Stimulated activated CD4-positive, alpha-beta T cell treated with anti-CD3 and anti-CD28 coated beads, Interleukin-1b, Interleukin-23, amount 100 ng/mL, for 48 hours (primary cell): ENCODE data around the gene LCNL1.
A peak's percentile ranks its signal among the peaks of the same experiment; 100 is the strongest.

Source experiments
- DNase-seq: peaks from one replicate; pipeline ENCODE4 v3.0.0-alpha.2; 2020

The LCNL1 gene

DNA sequence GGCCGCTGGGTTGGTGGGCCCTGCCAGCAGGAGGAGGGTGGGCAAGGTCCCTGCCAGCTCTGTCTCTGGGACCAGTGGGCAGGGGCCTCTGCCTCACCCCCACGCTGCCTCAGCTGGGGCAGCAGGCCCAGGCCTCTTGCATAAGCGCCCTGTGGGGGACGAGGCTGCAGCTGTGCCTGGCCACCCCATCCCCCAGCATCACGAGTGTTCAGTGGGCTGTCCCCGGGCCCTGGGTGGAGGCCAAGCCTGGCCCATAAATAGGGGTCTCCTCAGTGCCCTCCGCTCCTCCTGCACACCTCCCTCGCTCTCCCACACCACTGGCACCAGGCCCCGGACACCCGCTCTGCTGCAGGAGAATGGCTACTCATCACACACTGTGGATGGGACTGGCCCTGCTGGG, 5.6 kb upstream of the LCNL1 start, which contains the start of gene PTGDS:
Gene PTGDS (plus strand): TSS at position 282 of the 400 bp plus-strand sequence. CDS start 75 bp downstream, at position 357.
- no peak for DNase-seq

- DNase-seq: no peak
Measured at GRCh38 chr9:136977649-136978072, 5.1 kb upstream of the LCNL1 start.

DNA sequence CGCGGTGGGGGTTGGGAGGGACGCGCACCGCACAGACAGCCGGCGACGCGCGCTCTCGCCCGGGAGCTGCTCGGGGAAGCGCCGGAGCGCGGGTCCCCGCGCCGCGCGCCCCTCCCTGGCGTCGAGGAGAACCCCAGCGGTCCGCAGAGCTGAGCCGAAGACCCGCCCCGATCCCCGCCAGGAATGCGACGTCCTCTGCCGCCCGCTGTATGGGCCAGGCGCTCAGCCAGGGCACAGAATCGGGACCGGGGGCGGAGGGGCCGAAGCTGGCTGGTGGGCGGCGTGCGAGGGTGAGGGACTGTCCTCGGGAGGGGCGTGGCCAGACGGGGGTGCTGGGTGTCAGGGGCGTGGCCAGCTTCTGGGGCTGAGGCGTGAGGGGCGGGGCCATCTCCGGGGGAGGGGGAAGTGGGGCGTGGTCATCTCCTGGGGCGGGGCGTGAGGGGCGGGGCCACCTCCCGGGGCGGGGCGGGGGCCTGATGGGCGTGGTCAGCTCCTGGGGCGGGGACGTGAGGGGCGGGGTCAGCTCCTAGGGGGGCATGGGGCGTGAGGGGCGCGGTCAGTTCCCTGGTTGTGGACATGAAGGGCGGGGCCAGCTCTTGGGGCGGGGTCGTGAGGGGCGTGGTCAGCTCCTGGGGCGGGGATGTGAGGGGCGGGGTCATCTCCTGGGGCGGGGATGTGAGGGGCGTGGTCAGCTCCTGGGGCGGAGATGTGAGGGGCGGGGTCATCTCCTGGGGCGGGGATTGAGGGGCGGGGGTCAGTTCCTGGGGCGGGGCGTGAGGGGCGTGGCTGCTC, 4.5 kb upstream of the LCNL1 start:
- peak; percentile 73 for DNase-seq

- no peak for DNase-seq
Measured at GRCh38 chr9:136978865-136979544, 3.8 kb upstream of the LCNL1 start.

- no peak for DNase-seq
Measured at GRCh38 chr9:136979769-136980587, 2.8 kb upstream of the LCNL1 start.

DNA sequence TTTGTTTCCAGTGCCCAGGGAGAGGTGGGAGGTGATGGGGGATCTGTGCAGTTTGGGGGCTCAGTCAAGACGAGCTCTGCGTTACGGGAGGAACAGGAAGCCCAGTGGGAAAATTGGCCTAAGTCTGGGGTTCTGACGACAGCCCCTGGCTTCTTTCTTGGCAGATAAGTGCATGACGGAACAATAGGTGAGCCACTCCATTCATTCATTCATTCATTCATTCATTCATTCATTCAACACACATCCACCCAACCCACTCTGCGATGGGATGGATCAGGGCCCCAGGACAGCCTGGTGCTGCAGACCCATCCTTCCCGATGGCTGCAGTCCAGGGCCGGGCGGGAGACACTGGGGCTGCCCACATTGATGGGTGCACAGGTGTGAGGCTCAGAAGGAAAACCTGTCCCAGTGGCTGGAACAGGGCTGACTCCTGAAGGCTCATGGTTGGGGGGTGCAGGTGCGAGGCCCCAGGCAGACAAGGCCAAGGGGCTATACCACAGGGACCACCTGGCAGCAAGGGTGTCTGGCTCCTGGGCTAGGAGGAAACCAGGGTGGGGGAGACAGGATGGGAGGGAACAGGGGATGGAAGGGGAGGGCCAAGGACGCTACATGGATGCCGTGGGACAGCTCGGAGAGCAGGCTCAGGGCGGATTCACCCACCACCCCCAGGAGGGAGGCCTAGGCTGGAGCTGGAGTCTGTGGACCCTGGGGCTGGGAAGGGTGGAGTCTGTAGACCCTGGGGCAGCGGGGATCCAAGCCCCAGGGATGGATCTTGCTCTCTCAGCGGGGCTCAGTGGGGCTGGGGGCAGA, 1.9 kb upstream of the LCNL1 start:
- DNase-seq: no peak

DNA sequence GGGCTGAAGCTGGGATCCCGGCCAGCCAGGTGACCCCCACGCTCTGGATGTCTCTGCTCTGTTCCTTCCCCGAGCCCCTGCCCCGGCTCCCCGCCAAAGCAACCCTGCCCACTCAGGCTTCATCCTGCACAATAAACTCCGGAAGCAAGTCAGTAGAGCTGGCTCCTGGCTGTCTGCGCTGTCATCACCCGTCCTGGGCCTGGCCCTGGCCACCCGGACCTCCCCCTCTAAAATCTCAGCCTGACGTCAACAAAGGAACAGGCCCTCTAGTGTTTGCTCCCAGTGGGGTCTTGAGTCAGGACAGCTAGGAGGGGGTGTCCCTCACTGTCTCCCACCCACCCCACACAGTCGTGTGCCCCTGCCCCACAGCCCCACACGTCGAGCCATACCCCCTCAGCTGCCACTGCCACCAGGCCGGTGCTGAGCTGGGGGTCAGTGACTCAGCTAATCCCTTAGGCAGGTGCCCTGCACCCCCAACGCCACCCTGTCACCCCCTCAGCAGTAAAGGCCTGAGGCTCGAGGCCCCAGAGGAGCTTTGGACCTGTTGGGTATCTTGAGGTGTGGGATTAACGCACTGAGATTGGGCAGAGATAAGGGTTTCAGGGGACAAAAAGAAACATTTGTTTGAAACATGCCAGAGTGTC, 1.1 kb upstream of the LCNL1 start:
- DNase-seq: no peak

GRCh38 chr9:136983167-136983566, 374 bp downstream of the LCNL1 start:
- no peak for DNase-seq

- DNase-seq: no peak
Measured at GRCh38 chr9:136983656-136984314, 992 bp downstream of the LCNL1 start.

GRCh38 chr9:136984464-136985026, 1.8 kb downstream of the LCNL1 start:
- DNase-seq: no peak

- no peak for DNase-seq
Measured at GRCh38 chr9:136985027-136985602, 2.3 kb downstream of the LCNL1 start.

DNA sequence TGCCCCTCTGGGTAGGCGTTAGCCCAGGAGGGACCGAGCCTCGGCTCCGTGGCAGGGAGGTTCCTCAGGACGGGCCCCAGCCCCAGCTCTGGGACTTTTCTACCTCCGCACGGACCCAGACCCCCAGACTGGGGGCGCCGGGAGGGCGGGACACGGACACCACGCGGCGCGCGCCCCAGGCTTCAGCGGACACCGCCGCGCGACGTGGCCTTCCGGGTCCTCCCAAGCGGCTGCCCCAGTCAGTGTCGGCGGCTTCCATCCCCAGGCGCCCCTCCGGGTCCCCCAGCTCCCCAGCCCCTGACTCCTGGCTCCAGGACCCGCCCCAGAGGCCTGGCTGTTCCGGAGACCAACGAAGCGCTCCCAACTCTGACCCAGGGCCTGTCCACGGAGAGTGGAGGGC, 3.1 kb downstream of the LCNL1 start:
- no peak for DNase-seq

DNA sequence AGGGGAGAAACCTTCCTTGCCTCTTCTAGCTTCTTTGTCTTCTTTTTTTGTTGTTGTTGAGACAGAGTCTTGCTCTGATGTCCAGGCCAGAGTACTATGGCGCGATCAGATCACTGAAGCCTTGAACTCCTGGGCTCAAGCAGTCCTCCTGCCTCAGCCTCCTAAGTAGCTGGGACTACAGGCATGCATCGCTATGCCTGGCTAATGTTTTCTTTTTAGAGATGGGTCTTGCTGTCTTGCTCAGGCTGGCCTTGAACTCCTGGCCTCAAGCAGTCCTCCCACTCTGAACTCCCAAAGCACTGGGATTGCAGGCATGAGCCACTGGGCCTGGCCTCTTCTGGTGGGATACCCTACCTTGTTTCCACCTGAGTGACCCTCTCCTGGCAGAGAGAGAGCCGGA, 6.1 kb downstream of the LCNL1 start:
- DNase-seq: no peak

DNA sequence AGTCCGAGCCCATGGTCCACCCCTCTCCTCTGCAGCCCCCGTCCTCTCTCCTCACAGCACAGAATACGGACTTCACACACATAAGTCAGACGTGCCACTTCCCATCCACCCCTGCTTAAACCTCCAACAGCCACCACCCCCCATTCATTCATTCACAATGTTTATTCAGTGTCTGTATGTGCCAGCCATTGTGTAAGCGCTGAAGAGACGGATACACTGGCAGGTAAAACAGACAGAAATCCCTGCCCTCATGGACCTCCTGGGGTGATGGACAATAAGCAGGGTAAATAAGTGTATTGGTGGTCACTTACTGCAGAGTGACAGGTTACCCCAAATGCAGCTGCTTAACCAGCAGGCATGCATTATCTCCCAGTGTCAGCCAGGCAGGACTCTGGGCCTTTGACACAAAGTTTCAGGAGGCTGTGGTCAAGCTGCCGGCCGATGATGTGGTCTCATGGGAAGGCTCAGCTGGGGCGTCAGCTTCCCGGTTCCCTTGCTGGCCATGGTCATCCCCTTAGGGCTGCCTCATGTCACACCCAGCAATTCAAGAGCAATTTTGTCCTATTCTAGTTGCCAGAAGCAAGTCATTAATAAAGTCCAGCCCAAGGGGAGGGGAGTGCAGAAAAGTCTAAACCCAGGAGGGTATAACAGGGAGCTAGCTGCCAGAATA, 7.6 kb downstream of the LCNL1 start:
- no peak for DNase-seq

DNA sequence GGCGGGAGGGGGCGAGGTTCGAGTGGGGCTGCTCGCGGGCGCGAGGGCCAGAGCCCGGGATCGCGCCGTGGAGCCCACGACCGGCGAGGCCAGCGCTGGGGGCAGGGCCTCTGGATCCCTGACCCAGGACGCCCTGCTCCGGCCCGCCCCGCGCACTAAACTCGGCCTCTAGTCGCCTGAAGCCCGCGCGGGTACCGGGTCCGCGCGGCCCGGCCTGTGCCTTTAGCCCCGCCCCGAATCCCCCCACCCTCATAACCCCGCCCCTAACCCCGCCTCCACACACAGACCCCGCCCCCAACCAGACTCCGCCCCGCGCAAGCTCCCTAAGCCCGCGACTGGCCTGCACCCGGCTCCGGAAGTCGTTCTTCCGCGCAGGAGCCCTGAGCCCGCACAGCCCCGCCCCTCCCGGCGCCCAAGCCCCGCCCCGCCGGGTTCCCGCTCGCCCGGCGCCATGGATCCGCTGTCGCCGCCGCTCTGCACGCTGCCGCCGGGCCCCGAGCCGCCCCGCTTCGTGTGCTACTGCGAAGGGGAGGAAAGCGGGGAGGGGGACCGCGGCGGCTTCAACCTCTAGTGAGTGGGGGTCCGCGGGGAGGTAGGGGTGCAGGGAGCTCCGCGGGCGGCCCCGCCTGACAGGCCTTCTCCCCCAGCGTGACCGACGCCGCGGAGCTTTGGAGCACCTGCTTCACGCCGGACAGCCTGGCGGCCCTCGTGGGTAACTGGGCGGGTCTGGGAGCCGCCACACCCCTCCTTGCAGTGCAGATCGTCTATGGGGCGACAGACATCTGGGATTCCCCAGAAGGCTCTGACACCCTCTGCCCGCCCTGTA, 9.4 kb downstream of the LCNL1 start, which contains the start of gene PAXX:
Gene PAXX (plus strand): TSS at position 430 of the 826 bp plus-strand sequence. CDS start 22 bp downstream, at position 452.
- peak; percentile 93 for DNase-seq

DNA sequence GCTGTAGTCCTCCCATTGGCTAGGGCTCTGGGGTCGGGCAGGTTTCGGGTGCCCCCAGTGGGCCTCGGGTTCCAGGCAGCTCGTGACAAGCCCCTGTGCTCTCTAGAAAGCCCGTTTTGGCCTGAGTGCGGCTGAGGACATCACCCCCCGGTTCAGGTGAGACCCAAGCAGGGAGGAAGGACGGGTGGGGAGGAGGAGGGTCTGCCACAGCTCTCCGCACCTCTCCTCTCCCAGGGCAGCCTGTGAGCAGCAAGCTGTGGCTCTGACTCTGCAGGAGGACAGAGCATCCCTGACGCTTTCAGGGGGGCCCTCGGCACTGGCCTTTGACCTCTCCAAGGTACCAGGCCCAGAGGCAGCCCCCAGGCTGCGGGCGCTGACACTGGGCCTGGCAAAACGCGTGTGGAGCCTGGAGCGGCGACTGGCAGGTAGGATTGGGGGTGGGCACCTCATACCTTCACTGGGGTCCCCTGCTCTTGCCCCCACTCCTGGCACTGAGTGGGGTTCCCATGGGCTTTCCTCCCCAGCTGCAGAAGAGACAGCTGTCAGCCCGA, 10.1 kb downstream of the LCNL1 start:
- no peak for DNase-seq

DNA sequence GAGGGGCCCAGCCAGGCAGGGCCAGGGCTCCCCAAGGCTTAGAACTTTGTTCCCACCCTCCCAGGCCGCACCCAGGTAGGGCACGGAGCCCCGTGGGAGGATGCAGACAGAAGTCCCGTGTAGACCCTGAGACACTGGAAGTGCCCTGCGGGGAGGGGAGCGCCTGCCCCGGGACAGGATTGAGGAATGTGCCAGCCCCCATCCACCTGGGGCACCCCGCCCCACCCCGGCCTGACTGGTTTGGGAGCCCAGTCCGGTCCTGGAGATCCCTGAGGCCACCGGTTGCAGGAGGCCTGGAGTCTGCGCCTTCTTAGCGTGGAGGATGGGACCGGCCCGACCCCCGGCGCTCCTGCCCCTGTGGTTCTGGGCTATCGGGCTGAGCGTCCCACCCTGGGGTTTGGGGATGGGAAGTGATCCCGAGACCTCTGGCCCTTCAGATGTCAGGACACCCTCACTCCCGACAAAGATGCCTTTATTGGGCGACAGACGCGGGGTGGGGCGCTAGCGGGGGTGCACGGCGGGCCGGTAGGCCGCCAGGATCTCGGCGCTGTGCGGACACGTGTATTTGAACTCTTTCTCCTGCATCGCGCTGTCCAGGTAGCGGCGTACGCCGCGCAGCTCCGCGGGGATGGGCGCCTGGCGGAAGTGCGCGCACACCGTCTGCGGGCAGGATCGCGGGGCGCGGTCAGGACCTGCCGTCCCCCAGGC, 11.5 kb downstream of the LCNL1 start:
- no peak for DNase-seq

- DNase-seq: no peak
Measured at GRCh38 chr9:136994888-136995230, 12.1 kb downstream of the LCNL1 start.
